ENCODE measurements around the gene VAPA.

VAPA gene

GRCh38 chr18:9973470-9973869 is 59.7 kb downstream of the VAPA start:
- Mint-ChIP-seq H3K4me3 (no peak overlapping the region), H3K27me3 (peaks cover 20% of the 10 kb centered on the region)
- CTCF ChIA-PET, result interaction anchor here (0.6 to 6.9 kb wide), 2 partner anchors 65 to 545 kb away, joined by 3 to 47 read pairs; no protein-coding TSS in a partner anchor

GRCh38 chr18:9974279-9974915 is 60.6 kb downstream of the VAPA start:
- CTCF ChIA-PET, result interaction anchor here (6.9 kb wide), 1 partner anchor 544 kb away, joined by 47 read pairs; no protein-coding TSS in a partner anchor
- Mint-ChIP-seq H3K4me1 (no peaks in the 10 kb centered on the region), H3K9me3 (peaks cover 6% of the 10 kb centered on the region)

More at GRCh38 chr18:9973470-9973869, 59.7 kb downstream of the VAPA start:
- Mint-ChIP-seq H3K9me3 (peaks cover 6% of the 10 kb centered on the region), H3K36me3 (peaks cover 1% of the 10 kb centered on the region), H3K27ac (no peak overlapping the region), H3K4me1 (no peaks in the 10 kb centered on the region)
- no peak for DNase-seq

DNA sequence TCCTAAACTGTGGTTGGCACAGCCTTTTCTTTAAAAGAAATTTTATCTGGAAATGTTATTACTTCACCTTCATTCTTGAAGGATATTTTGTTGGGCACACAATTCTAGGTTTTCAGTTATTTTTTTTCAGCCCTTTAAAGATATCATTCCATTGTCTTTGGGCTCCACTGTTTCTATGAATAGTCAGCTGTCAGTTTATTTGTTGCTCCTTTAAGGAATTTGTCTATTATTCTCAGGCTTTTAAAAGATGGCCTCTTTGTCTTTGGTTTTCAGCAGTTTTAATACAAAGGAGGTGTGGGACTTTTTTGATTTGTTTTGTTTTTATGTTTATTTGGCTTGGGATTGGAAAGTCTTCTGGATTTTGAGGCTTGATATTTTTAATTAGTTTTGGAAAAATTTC is 61.8 kb downstream of the VAPA start:
- CTCF ChIA-PET, result no interaction called here

More at GRCh38 chr18:9974279-9974915, 60.6 kb downstream of the VAPA start:
- no peak for DNase-seq
- Mint-ChIP-seq H3K27me3 (peaks cover 11% of the 10 kb centered on the region), H3K4me3 (no peak overlapping the region), H3K27ac (no peak overlapping the region), H3K36me3 (peaks cover 1% of the 10 kb centered on the region)

DNA sequence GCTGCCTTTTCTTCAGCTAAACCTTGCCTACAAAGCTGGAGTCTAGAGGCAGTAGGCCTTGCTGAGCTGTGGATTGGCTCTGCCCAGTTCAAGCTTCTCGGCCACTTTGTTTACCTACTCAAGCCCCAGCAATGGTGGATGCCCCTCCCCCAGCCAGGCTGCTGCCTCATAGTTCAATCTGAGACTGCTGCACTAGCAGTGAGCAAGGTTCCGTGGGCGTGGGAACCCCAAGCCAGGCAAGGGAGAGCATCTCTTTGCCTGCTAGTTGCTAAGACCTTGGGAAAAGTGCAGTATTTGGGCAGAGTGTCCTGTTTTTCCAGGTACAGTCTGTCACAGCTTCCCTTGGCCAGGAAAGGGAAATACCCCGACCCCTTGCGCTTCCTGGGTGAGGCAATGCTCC is 68.9 kb downstream of the VAPA start:
- Mint-ChIP-seq H3K9me3 (no peaks in the 10 kb centered on the region), H3K4me1 (no peaks in the 10 kb centered on the region), H3K27ac (no peak overlapping the region), H3K27me3 (no peaks in the 10 kb centered on the region), H3K4me3 (no peak overlapping the region), H3K36me3 (no peaks in the 10 kb centered on the region)
- CTCF ChIA-PET, result no interaction called here
- no peak for DNase-seq

More for the DNA sequence above, 61.8 kb downstream of the VAPA start:
- Mint-ChIP-seq H3K4me1 (no peaks in the 10 kb centered on the region), H3K27me3 (no peaks in the 10 kb centered on the region), H3K9me3 (peaks cover 6% of the 10 kb centered on the region), H3K4me3 (no peak overlapping the region), H3K27ac (peak overlapping the region; percentile 65), H3K36me3 (peaks cover 1% of the 10 kb centered on the region)
- no peak for DNase-seq

- CTCF ChIA-PET, result interaction anchor here (0.8 kb wide), 1 partner anchor 12 kb away, joined by 3 read pairs; no protein-coding TSS in a partner anchor
- DNase-seq, result no peak
- no peaks in the 10 kb centered on the region for H3K9me3 Mint-ChIP-seq
- H3K4me3 Mint-ChIP-seq, result no peak overlapping the region
- no peaks in the 10 kb centered on the region for H3K36me3 Mint-ChIP-seq
- H3K4me1 Mint-ChIP-seq, result no peaks in the 10 kb centered on the region
- no peaks in the 10 kb centered on the region for H3K27me3 Mint-ChIP-seq
- no peak overlapping the region for H3K27ac Mint-ChIP-seq
Observed at GRCh38 chr18:9984080-9984479, 70.3 kb downstream of the VAPA start.

GRCh38 chr18:9985641-9986040 is 71.8 kb downstream of the VAPA start:
- no peaks in the 10 kb centered on the region for H3K9me3 Mint-ChIP-seq
- DNase-seq, result no peak
- no peaks in the 10 kb centered on the region for H3K27me3 Mint-ChIP-seq
- CTCF ChIA-PET, result no interaction called here
- H3K27ac Mint-ChIP-seq, result no peak overlapping the region
- no peak overlapping the region for H3K4me3 Mint-ChIP-seq
- H3K4me1 Mint-ChIP-seq, result no peaks in the 10 kb centered on the region
- no peaks in the 10 kb centered on the region for H3K36me3 Mint-ChIP-seq

DNA sequence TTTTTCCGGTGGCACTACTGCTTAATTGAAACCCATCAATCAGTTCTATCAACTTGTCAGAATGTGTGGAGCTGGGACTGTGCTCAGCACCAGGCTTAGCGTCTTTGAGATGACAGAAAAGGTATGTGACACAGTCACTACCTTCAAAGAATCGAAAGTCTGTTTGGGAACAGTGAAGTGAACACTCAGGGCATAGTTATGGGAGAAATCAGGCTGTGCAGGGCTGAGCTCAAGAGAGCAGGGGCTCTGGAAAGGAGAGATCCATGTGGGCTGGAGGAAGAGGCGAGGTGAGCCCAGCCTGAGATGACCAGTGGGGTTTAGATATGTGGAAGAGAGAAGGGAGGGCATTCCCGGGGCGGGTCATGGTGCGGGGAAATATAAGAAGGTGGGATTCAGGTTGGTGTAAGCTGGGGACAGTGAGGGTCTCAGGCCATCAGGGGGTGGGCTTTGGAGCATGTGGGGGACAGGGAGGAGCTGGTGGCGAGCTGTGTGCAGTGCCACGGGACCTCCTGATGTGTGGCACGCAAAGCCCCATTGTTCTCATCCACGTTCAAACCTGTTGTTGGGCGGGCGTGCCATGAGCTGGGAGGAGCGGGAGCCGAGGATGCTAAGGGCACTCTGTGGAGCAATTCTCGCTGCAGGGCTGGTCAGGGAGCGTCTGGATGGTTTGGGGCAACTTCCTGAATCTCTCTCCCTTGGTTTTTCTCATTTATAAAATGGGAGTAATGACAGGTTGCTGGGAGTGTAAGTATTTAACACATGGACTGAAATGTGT is 72.5 kb downstream of the VAPA start:
- no peaks in the 10 kb centered on the region for H3K36me3 Mint-ChIP-seq
- H3K27ac Mint-ChIP-seq, result no peak overlapping the region
- no peaks in the 10 kb centered on the region for H3K4me1 Mint-ChIP-seq
- no peaks in the 10 kb centered on the region for H3K27me3 Mint-ChIP-seq
- no peaks in the 10 kb centered on the region for H3K9me3 Mint-ChIP-seq
- CTCF ChIA-PET, result no interaction called here
- DNase-seq, result no peak
- no peak overlapping the region for H3K4me3 Mint-ChIP-seq

DNA sequence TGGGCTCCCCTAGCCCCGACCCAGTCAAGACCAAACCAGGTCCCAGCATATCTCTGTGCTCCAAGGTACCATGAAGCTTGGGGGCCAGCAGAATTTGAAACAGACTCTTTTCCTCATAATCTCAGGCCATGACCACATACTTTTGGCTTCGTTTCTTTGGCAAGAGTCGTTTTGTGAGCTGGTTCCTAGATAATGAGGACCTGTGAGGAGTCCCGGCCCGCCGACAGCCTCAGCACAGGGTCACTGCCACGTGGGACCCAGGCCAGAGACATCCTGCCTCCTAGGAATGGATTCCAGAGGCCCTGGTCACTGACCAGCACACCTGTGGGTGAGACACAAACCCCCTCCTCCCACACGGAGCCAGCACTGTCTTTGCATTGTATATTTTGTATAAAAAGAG is 73.5 kb downstream of the VAPA start:
- H3K4me1 Mint-ChIP-seq, result no peaks in the 10 kb centered on the region
- CTCF ChIA-PET, result no interaction called here
- H3K27ac Mint-ChIP-seq, result no peak overlapping the region
- H3K4me3 Mint-ChIP-seq, result no peak overlapping the region
- no peaks in the 10 kb centered on the region for H3K36me3 Mint-ChIP-seq
- no peak for DNase-seq
- H3K27me3 Mint-ChIP-seq, result no peaks in the 10 kb centered on the region
- no peaks in the 10 kb centered on the region for H3K9me3 Mint-ChIP-seq

GRCh38 chr18:9987931-9988330 is 74.1 kb downstream of the VAPA start:
- no peak overlapping the region for H3K4me3 Mint-ChIP-seq
- CTCF ChIA-PET, result no interaction called here
- H3K27ac Mint-ChIP-seq, result no peak overlapping the region
- no peaks in the 10 kb centered on the region for H3K27me3 Mint-ChIP-seq
- H3K36me3 Mint-ChIP-seq, result no peaks in the 10 kb centered on the region
- no peaks in the 10 kb centered on the region for H3K4me1 Mint-ChIP-seq
- no peaks in the 10 kb centered on the region for H3K9me3 Mint-ChIP-seq
- DNase-seq, result no peak

DNA sequence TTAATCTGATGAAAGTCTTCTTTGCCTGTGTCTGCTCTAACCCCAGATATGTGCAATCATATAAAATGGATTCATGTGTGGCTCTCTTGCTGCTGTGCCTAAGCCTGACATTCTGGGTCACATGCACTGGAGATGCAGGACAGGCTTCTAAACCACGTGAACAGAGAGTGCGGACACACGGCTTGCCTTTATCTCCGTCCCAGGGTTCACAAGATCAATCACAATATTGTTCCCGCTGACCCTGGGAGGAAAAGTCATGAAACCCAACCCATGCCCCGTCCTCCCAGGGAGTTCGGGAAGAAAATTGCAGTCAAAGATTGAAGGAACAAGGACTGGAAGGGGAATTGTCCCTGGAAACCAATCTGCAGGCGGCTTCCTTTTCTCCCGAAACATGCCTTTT is 74.8 kb downstream of the VAPA start:
- H3K36me3 Mint-ChIP-seq, result no peaks in the 10 kb centered on the region
- H3K4me1 Mint-ChIP-seq, result no peaks in the 10 kb centered on the region
- CTCF ChIA-PET, result no interaction called here
- H3K4me3 Mint-ChIP-seq, result no peak overlapping the region
- DNase-seq, result no peak
- H3K9me3 Mint-ChIP-seq, result no peaks in the 10 kb centered on the region
- no peak overlapping the region for H3K27ac Mint-ChIP-seq
- no peaks in the 10 kb centered on the region for H3K27me3 Mint-ChIP-seq

GRCh38 chr18:9989481-9989880 is 75.7 kb downstream of the VAPA start:
- Mint-ChIP-seq H3K27ac (no peak overlapping the region), H3K9me3 (no peaks in the 10 kb centered on the region), H3K36me3 (no peaks in the 10 kb centered on the region), H3K4me1 (no peaks in the 10 kb centered on the region), H3K4me3 (no peak overlapping the region), H3K27me3 (no peaks in the 10 kb centered on the region)
- CTCF ChIA-PET, result no interaction called here
- no peak for DNase-seq

DNA sequence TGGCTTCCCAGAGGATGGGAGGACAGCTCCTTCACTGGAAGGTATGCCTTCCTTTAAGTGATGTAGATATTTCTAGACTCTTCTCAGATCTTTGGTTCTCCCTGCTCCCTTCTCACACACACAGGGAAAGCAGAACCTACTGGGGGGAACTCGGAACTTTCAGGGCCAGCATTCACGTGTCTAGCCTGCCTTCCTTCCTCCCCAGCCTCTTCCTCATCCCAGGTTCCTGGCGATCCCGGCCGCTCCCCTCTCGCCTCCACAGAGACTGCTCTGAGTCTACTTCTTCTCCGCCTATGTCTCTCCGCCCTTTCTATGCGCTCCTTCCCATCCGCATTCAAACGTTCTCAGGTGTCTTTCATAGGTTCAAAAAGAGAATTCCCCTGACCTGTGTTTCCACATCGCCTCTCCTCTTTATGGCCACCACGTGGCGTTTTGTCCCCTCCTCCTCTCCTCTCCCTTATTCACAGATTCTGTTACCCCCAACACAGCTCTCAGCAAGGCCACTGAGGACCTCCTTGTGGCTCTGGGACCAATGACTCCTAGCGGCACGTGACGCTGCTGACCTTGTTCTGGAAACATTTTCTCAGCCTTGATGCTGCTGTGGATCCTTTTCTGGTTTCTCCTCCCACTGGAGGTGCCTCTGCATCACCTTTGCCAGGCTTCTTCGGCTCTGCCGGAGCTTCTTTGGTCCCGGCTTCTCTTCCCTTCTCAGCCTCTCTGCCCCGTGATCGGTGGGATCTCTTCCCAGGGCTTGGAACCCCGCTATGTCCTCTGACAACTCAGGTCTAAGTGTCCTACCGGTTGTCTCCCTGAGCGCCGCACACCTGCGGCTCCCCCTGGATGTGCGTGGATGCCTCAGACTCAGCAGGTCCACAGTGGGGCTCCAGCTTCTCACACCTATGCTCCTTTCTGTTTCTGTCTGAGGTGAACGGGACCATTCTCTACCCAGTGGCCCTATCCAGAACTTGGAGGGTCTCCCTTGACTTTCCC is 77.5 kb downstream of the VAPA start:
- no peak for DNase-seq
- H3K27me3 Mint-ChIP-seq, result no peaks in the 10 kb centered on the region
- CTCF ChIA-PET, result no interaction called here
- no peaks in the 10 kb centered on the region for H3K4me1 Mint-ChIP-seq
- H3K36me3 Mint-ChIP-seq, result no peaks in the 10 kb centered on the region
- H3K9me3 Mint-ChIP-seq, result no peaks in the 10 kb centered on the region
- H3K4me3 Mint-ChIP-seq, result no peak overlapping the region
- no peak overlapping the region for H3K27ac Mint-ChIP-seq

DNA sequence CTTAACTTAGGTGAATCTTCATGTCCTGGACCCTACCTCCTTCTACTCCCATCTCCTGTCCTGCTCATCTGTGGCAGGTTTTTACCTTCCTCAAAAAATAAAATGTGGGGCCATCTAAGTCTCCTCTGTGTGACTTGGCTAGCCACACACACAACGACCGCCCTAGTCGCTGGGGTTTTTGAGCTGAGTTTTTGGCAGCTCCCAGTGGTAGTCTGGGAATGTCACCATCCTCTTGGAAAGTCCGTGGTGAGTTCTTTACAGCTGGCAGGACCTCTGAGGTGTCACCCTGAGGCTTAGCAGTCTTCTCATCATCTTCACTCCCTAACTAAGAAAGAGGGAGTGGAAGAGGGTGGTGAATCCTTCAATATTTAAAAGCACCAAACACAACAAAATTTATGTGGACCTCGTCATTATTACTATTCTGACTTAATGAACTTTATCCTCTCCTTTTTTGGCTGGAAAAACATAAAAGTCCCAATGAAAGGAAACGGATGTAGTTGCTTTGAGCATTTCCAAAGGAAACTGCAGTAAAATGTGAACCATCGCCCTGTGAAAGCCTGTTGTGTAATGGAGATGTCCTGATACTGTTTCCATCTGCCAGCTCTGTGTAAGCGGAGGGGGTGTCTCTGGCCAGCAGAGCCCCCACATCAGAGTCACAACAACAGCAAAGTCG is 78.6 kb downstream of the VAPA start:
- CTCF ChIA-PET, result no interaction called here
- Mint-ChIP-seq H3K27me3 (no peaks in the 10 kb centered on the region), H3K4me3 (no peak overlapping the region), H3K27ac (no peak overlapping the region), H3K9me3 (peaks cover 2% of the 10 kb centered on the region), H3K4me1 (no peaks in the 10 kb centered on the region), H3K36me3 (no peaks in the 10 kb centered on the region)
- no peak for DNase-seq

- no peak overlapping the region for H3K4me3 Mint-ChIP-seq
- no peak overlapping the region for H3K27ac Mint-ChIP-seq
- H3K36me3 Mint-ChIP-seq, result no peaks in the 10 kb centered on the region
- no peaks in the 10 kb centered on the region for H3K4me1 Mint-ChIP-seq
- no peak for DNase-seq
- CTCF ChIA-PET, result no interaction called here
- H3K27me3 Mint-ChIP-seq, result peaks cover under 1% of the 10 kb centered on the region
- peaks cover 6% of the 10 kb centered on the region for H3K9me3 Mint-ChIP-seq
Observed at GRCh38 chr18:9992973-9993520, 79.2 kb downstream of the VAPA start.
